ENCODE data around the gene CERS6. TPM values are rescaled to one million over a fixed set of nuclear protein-coding genes. Genes with fewer than 3 reads are reported as not detected.

Gene CERS6
- total RNA-seq, 1 experiment from 2014 or later = 45.9 TPM

- TF ChIP-seq CTCF (IDR thresholded peaks at IDR 0.05; ENCODE audit: unreplicated experiment) = no peak
- intact Hi-C loops (cut with micrococcal nuclease; ENCODE audit: unreplicated experiment) = loop anchor here (1.0 to 5.0 kb wide), 2 partner anchors 34 to 146 kb away; no protein-coding TSS in a partner anchor
- Mint-ChIP-seq H3K4me1 (ENCODE audit: low read depth, unreplicated experiment) (peaks cover 57% of the 10 kb centered on the region), H3K36me3 (ENCODE audit: insufficient read depth, unreplicated experiment) (peaks cover 5% of the 10 kb centered on the region), H3K4me3 (ENCODE audit: low read depth, unreplicated experiment) (peak overlapping the region; percentile 14), H3K27ac (ENCODE audit: unreplicated experiment) (peak overlapping the region; percentile 78), H3K27me3 (ENCODE audit: unreplicated experiment) (no peaks in the 10 kb centered on the region), H3K9me3 (ENCODE audit: low read depth, unreplicated experiment) (peaks cover 2% of the 10 kb centered on the region)
- peak; percentile 65 for DNase-seq
- no TSS peak for BruUV-seq (replicated peaks)
- CTCF ChIA-PET = interaction anchor here (1.6 to 1.7 kb wide), 2 partner anchors 196 to 218 kb away, joined by 4 to 8 read pairs; no protein-coding TSS in a partner anchor
These were observed 360.3 kb downstream of the CERS6 start for GRCh38 chr2:168816369-168816768.

GRCh38 chr2:168819050-168819715, 363.1 kb downstream of the CERS6 start:
- no peak overlapping the region for H3K27ac Mint-ChIP-seq (ENCODE audit: unreplicated experiment)
- H3K4me3 Mint-ChIP-seq (ENCODE audit: low read depth, unreplicated experiment) = no peak overlapping the region
- H3K4me1 Mint-ChIP-seq (ENCODE audit: low read depth, unreplicated experiment) = peaks cover 34% of the 10 kb centered on the region
- BruUV-seq (replicated peaks) = no TSS peak
- no peak for DNase-seq
- peaks cover 2% of the 10 kb centered on the region for H3K9me3 Mint-ChIP-seq (ENCODE audit: low read depth, unreplicated experiment)
- CTCF ChIA-PET = interaction anchor here (0.6 kb wide), 1 partner anchor 492 kb away, joined by 3 read pairs; no protein-coding TSS in a partner anchor
- intact Hi-C loops (cut with micrococcal nuclease; ENCODE audit: unreplicated experiment) = loop anchor here (5.0 kb wide), 1 partner anchor 143 kb away; no protein-coding TSS in a partner anchor
- peaks cover 5% of the 10 kb centered on the region for H3K36me3 Mint-ChIP-seq (ENCODE audit: insufficient read depth, unreplicated experiment)
- TF ChIP-seq CTCF (IDR thresholded peaks at IDR 0.05; ENCODE audit: unreplicated experiment) = no peak
- no peaks in the 10 kb centered on the region for H3K27me3 Mint-ChIP-seq (ENCODE audit: unreplicated experiment)

- H3K9me3 Mint-ChIP-seq (ENCODE audit: low read depth, unreplicated experiment) = peaks cover 2% of the 10 kb centered on the region
- CTCF ChIA-PET = no interaction called here
- no peak for DNase-seq
- no peak overlapping the region for H3K27ac Mint-ChIP-seq (ENCODE audit: unreplicated experiment)
- no peak for TF ChIP-seq CTCF (IDR thresholded peaks at IDR 0.05; ENCODE audit: unreplicated experiment)
- H3K4me1 Mint-ChIP-seq (ENCODE audit: low read depth, unreplicated experiment) = peaks cover 29% of the 10 kb centered on the region
- BruUV-seq (replicated peaks) = no TSS peak
- intact Hi-C loops (cut with micrococcal nuclease; ENCODE audit: unreplicated experiment) = loop anchor here (5.0 kb wide), 1 partner anchor 142 kb away; no protein-coding TSS in a partner anchor
- H3K4me3 Mint-ChIP-seq (ENCODE audit: low read depth, unreplicated experiment) = no peak overlapping the region
- peaks cover 5% of the 10 kb centered on the region for H3K36me3 Mint-ChIP-seq (ENCODE audit: insufficient read depth, unreplicated experiment)
- no peaks in the 10 kb centered on the region for H3K27me3 Mint-ChIP-seq (ENCODE audit: unreplicated experiment)
These were observed 363.9 kb downstream of the CERS6 start for GRCh38 chr2:168819829-168820489.

DNA sequence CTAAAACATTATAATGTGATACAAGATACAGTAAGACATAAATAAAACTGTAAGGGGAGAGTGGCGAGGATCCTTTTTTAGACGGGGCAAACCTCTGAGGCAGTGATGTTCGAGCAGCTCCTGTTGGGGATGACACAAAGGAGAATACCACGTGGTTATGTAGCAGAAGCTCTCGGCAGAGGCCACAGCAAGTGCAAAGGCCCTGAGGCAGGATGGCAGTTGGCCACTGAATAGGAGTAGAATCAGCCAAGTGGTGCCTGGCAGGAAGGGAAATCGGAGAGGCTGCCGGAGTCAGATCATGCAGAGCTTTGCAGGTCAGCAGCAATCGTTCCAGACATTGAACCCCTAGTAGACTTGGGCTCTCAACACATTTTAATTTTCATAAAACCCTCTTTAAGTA, 365.5 kb downstream of the CERS6 start:
- BruUV-seq (replicated peaks) = no TSS peak

More for the DNA sequence above, 365.5 kb downstream of the CERS6 start:
- no peak for DNase-seq
- Mint-ChIP-seq H3K4me1 (ENCODE audit: low read depth, unreplicated experiment) (peaks cover 12% of the 10 kb centered on the region), H3K4me3 (ENCODE audit: low read depth, unreplicated experiment) (no peak overlapping the region), H3K9me3 (ENCODE audit: low read depth, unreplicated experiment) (no peaks in the 10 kb centered on the region), H3K27ac (ENCODE audit: unreplicated experiment) (no peak overlapping the region), H3K36me3 (ENCODE audit: insufficient read depth, unreplicated experiment) (peaks cover under 1% of the 10 kb centered on the region), H3K27me3 (ENCODE audit: unreplicated experiment) (no peaks in the 10 kb centered on the region)
- no peak for TF ChIP-seq CTCF (IDR thresholded peaks at IDR 0.05; ENCODE audit: unreplicated experiment)
- CTCF ChIA-PET = interaction anchor here (0.6 kb wide), 1 partner anchor 156 kb away, joined by 14 read pairs; no protein-coding TSS in a partner anchor
- intact Hi-C loops (cut with micrococcal nuclease; ENCODE audit: unreplicated experiment) = no loop called here
